ENCODE data around the gene RBMS3.
"Not testable (repeated sequence)": the region's sequence is repeated elsewhere in the genome, so short reads cannot be mapped to it uniquely, and the experiment has no call there.

RBMS3 gene

GRCh38 chr3:29454161-29454611 lies 173.3 kb downstream of the RBMS3 start:
- TF ChIP-seq CTCF (IDR thresholded peaks at IDR 0.05; ENCODE audit: borderline replicate concordance, control extremely low read depth, extremely low read depth, insufficient read depth, missing control alignments) = no peak
- no peak for DNase-seq (ENCODE audit: low spot score)

GRCh38 chr3:29456901-29457300 lies 176.0 kb downstream of the RBMS3 start:
- in situ Hi-C loops (cut with MboI; ENCODE audit: low sequenced_read_pairs, unreplicated experiment) = no loop called here
- no peak for TF ChIP-seq CTCF (IDR thresholded peaks at IDR 0.05; ENCODE audit: borderline replicate concordance, control extremely low read depth, extremely low read depth, insufficient read depth, missing control alignments)
- no peak for DNase-seq (ENCODE audit: low spot score)

More at GRCh38 chr3:29454161-29454611, 173.3 kb downstream of the RBMS3 start:
- in situ Hi-C loops (cut with MboI; ENCODE audit: low sequenced_read_pairs, unreplicated experiment) = no loop called here

DNA sequence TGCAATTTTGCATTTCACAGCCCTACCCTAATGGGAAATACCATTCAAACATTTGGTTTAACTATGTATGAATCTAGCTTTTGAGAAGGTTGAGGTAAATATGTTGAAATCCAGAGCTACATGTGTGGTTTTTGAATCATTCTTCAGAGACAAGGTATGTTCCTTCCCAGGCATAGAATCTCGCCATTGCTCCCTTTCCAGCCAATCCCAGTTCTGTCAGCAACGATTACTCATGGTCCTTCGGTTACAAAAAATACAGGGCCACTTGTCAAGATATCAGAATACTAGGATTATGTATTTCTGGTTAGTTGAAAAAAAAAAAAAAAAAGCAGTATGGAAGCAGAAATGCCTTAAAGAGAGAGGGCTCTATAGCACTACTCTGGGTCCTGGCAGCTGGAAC lies 182.4 kb downstream of the RBMS3 start:
- no peak for TF ChIP-seq CTCF (IDR thresholded peaks at IDR 0.05; ENCODE audit: borderline replicate concordance, control extremely low read depth, extremely low read depth, insufficient read depth, missing control alignments)
- no peak for DNase-seq (ENCODE audit: low spot score)
- in situ Hi-C loops (cut with MboI; ENCODE audit: low sequenced_read_pairs, unreplicated experiment) = no loop called here

GRCh38 chr3:29465836-29466235 lies 185.0 kb downstream of the RBMS3 start:
- no peak for TF ChIP-seq CTCF (IDR thresholded peaks at IDR 0.05; ENCODE audit: borderline replicate concordance, control extremely low read depth, extremely low read depth, insufficient read depth, missing control alignments)
- in situ Hi-C loops (cut with MboI; ENCODE audit: low sequenced_read_pairs, unreplicated experiment) = no loop called here
- no peak for DNase-seq (ENCODE audit: low spot score)

GRCh38 chr3:29466442-29466841 lies 185.6 kb downstream of the RBMS3 start:
- in situ Hi-C loops (cut with MboI; ENCODE audit: low sequenced_read_pairs, unreplicated experiment) = no loop called here
- no peak for DNase-seq (ENCODE audit: low spot score)
- no peak for TF ChIP-seq CTCF (IDR thresholded peaks at IDR 0.05; ENCODE audit: borderline replicate concordance, control extremely low read depth, extremely low read depth, insufficient read depth, missing control alignments)

DNA sequence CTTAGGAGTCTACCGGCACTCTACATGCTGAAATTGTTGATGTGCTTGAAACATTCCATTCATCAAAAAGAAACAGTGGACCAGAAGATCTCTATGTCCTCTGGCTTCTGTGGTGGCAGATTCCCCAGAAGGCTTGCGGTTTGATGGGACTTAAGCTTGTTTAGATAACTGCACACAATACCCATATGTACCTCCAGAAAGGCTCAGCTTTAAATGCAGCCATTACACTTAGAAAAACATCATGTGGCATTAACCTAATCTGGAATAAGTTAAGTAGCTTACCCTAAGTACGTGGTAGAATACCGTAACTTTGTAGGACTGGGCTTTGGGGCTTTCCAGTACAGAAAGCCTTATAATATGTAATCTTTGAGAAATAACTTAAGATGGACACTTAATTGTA lies 187.3 kb downstream of the RBMS3 start:
- in situ Hi-C loops (cut with MboI; ENCODE audit: low sequenced_read_pairs, unreplicated experiment) = no loop called here

GRCh38 chr3:29473481-29474170 lies 192.8 kb downstream of the RBMS3 start:
- DNase-seq (ENCODE audit: low spot score); in situ Hi-C loops (cut with MboI; ENCODE audit: low sequenced_read_pairs, unreplicated experiment): not testable (repeated sequence)

More for the DNA sequence above, 187.3 kb downstream of the RBMS3 start:
- no peak for DNase-seq (ENCODE audit: low spot score)
- no peak for TF ChIP-seq CTCF (IDR thresholded peaks at IDR 0.05; ENCODE audit: borderline replicate concordance, control extremely low read depth, extremely low read depth, insufficient read depth, missing control alignments)
